ENCODE data around the gene DLG5.

The DLG5 gene

GRCh38 chr10:77807706-77808105, 118.8 kb downstream of the DLG5 start:
- Histone ChIP-seq H3K4me3 (ENCODE audit: insufficient read depth in 1 of 2, low read depth in 1 of 2, low read length in 2 of 2) (no peak overlapping the region), H3K4me2 (ENCODE audit: low read length, poor library complexity, severe bottlenecking) (no peak overlapping the region), H3K23ac (ENCODE audit: low read length in 2 of 2) (no peak overlapping the region), H3K4me1 (ENCODE audit: control insufficient read depth, insufficient read depth, low read depth, low read length) (no peaks in the 10 kb centered on the region), H3K27me3 (ENCODE audit: control insufficient read depth in 1 of 2, insufficient read depth in 1 of 2, low read length in 2 of 2) (no peaks in the 10 kb centered on the region), H4K91ac (ENCODE audit: low read length) (no peak overlapping the region), H2BK120ac (ENCODE audit: low read depth, low read length) (no peak overlapping the region), H3K9ac (ENCODE audit: low read length) (no peak overlapping the region), H2BK5ac (ENCODE audit: low read depth, low read length, poor library complexity, severe bottlenecking) (no peak overlapping the region), H4K8ac (ENCODE audit: low read length) (no peak overlapping the region), H3K14ac (ENCODE audit: low read length in 2 of 2) (no peak overlapping the region), H3K27ac (ENCODE audit: low read length, poor library complexity, severe bottlenecking) (no peak overlapping the region), H3K79me1 (replicated peaks; ENCODE audit: low read length, poor library complexity, severe bottlenecking) (peaks cover 2% of the 10 kb centered on the region), H2BK12ac (ENCODE audit: low read length in 2 of 2) (no peak overlapping the region), H3K9me3 (ENCODE audit: control insufficient read depth, low read length) (no peaks in the 10 kb centered on the region), H3K36me3 (ENCODE audit: control insufficient read depth in 1 of 2, insufficient read depth in 2 of 2, low read depth in 1 of 2, low read length in 2 of 2) (peaks cover 82 to 95% of the 10 kb centered on the region in 2 experiments), H2AFZ (ENCODE audit: low read depth, low read length) (no peak overlapping the region), H2BK15ac (ENCODE audit: low read depth, poor library complexity, severe bottlenecking) (no peak overlapping the region), H2AK5ac (ENCODE audit: low read length, severe bottlenecking) (no peak overlapping the region), H3K18ac (ENCODE audit: low read depth in 1 of 2, low read length in 2 of 2) (no peak overlapping the region), H3K4ac (ENCODE audit: low read depth in 1 of 2, low read length in 2 of 2) (no peak overlapping the region)
- no peak for DNase-seq
- 97% methylated on average over 9 of the region's 9 CpGs for WGBS

GRCh38 chr10:77806511-77807157, 119.9 kb downstream of the DLG5 start:
- no peak for DNase-seq
- no peak overlapping the region for H3K4me3 ChIP-seq (ENCODE audit: insufficient read depth in 1 of 2, low read depth in 1 of 2, low read length in 2 of 2)

GRCh38 chr10:77805676-77806075, 120.9 kb downstream of the DLG5 start:
- Histone ChIP-seq H3K14ac (ENCODE audit: low read length in 2 of 2) (no peak overlapping the region), H2AK5ac (ENCODE audit: low read length, severe bottlenecking) (no peak overlapping the region), H4K8ac (ENCODE audit: low read length) (no peak overlapping the region), H3K36me3 (ENCODE audit: control insufficient read depth in 1 of 2, insufficient read depth in 2 of 2, low read depth in 1 of 2, low read length in 2 of 2) (peaks cover 70 to 82% of the 10 kb centered on the region in 2 experiments), H3K4me1 (ENCODE audit: control insufficient read depth, insufficient read depth, low read depth, low read length) (peaks cover 7% of the 10 kb centered on the region), H2BK120ac (ENCODE audit: low read depth, low read length) (no peak overlapping the region), H3K27ac (ENCODE audit: low read length, poor library complexity, severe bottlenecking) (no peak overlapping the region), H3K27me3 (ENCODE audit: control insufficient read depth in 1 of 2, insufficient read depth in 1 of 2, low read length in 2 of 2) (no peaks in the 10 kb centered on the region), H3K23ac (ENCODE audit: low read length in 2 of 2) (no peak overlapping the region), H3K9ac (ENCODE audit: low read length) (no peak overlapping the region), H2BK15ac (ENCODE audit: low read depth, poor library complexity, severe bottlenecking) (no peak overlapping the region), H3K4ac (ENCODE audit: low read depth in 1 of 2, low read length in 2 of 2) (no peak overlapping the region), H2AFZ (ENCODE audit: low read depth, low read length) (no peak overlapping the region), H3K9me3 (ENCODE audit: control insufficient read depth, low read length) (no peaks in the 10 kb centered on the region), H4K91ac (ENCODE audit: low read length) (no peak overlapping the region), H2BK5ac (ENCODE audit: low read depth, low read length, poor library complexity, severe bottlenecking) (no peak overlapping the region), H3K18ac (ENCODE audit: low read depth in 1 of 2, low read length in 2 of 2) (no peak overlapping the region), H3K79me1 (replicated peaks; ENCODE audit: low read length, poor library complexity, severe bottlenecking) (peaks cover 9% of the 10 kb centered on the region), H3K4me2 (ENCODE audit: low read length, poor library complexity, severe bottlenecking) (no peak overlapping the region), H2BK12ac (ENCODE audit: low read length in 2 of 2) (no peak overlapping the region), H3K4me3 (ENCODE audit: insufficient read depth in 1 of 2, low read depth in 1 of 2, low read length in 2 of 2) (no peak overlapping the region)
- 94% methylated on average over 14 of the region's 14 CpGs for WGBS
- DNase-seq = no peak

More at GRCh38 chr10:77806511-77807157, 119.9 kb downstream of the DLG5 start:
- Histone ChIP-seq H3K27ac (ENCODE audit: low read length, poor library complexity, severe bottlenecking) (no peak overlapping the region), H2AK5ac (ENCODE audit: low read length, severe bottlenecking) (no peak overlapping the region), H2BK120ac (ENCODE audit: low read depth, low read length) (no peak overlapping the region), H3K9ac (ENCODE audit: low read length) (no peak overlapping the region), H4K91ac (ENCODE audit: low read length) (no peak overlapping the region), H3K4me2 (ENCODE audit: low read length, poor library complexity, severe bottlenecking) (no peak overlapping the region), H3K79me1 (replicated peaks; ENCODE audit: low read length, poor library complexity, severe bottlenecking) (peaks cover 6% of the 10 kb centered on the region), H2BK15ac (ENCODE audit: low read depth, poor library complexity, severe bottlenecking) (no peak overlapping the region), H3K14ac (ENCODE audit: low read length in 2 of 2) (no peak overlapping the region), H3K9me3 (ENCODE audit: control insufficient read depth, low read length) (no peaks in the 10 kb centered on the region), H3K4me1 (ENCODE audit: control insufficient read depth, insufficient read depth, low read depth, low read length) (peaks cover 3% of the 10 kb centered on the region), H3K4ac (ENCODE audit: low read depth in 1 of 2, low read length in 2 of 2) (no peak overlapping the region), H2BK5ac (ENCODE audit: low read depth, low read length, poor library complexity, severe bottlenecking) (no peak overlapping the region), H2AFZ (ENCODE audit: low read depth, low read length) (no peak overlapping the region), H3K23ac (ENCODE audit: low read length in 2 of 2) (no peak overlapping the region), H3K18ac (ENCODE audit: low read depth in 1 of 2, low read length in 2 of 2) (no peak overlapping the region), H2BK12ac (ENCODE audit: low read length in 2 of 2) (no peak overlapping the region), H3K36me3 (ENCODE audit: control insufficient read depth in 1 of 2, insufficient read depth in 2 of 2, low read depth in 1 of 2, low read length in 2 of 2) (peaks cover 76 to 90% of the 10 kb centered on the region in 2 experiments), H4K8ac (ENCODE audit: low read length) (no peak overlapping the region), H3K27me3 (ENCODE audit: control insufficient read depth in 1 of 2, insufficient read depth in 1 of 2, low read length in 2 of 2) (no peaks in the 10 kb centered on the region)
- WGBS = 93% methylated on average over 19 of the region's 19 CpGs

GRCh38 chr10:77804371-77804770, 122.2 kb downstream of the DLG5 start:
- no peak overlapping the region for H3K4me2 ChIP-seq (ENCODE audit: low read length, poor library complexity, severe bottlenecking)
- peaks cover 9% of the 10 kb centered on the region for H3K4me1 ChIP-seq (ENCODE audit: control insufficient read depth, insufficient read depth, low read depth, low read length)
- H4K91ac ChIP-seq (ENCODE audit: low read length) = no peak overlapping the region
- peaks cover 10% of the 10 kb centered on the region for H3K79me1 ChIP-seq (replicated peaks; ENCODE audit: low read length, poor library complexity, severe bottlenecking)
- no peak overlapping the region for H3K14ac ChIP-seq (ENCODE audit: low read length in 2 of 2)
- 96% methylated on average over 3 of the region's 3 CpGs for WGBS
- no peak overlapping the region for H2BK15ac ChIP-seq (ENCODE audit: low read depth, poor library complexity, severe bottlenecking)
- H2AFZ ChIP-seq (ENCODE audit: low read depth, low read length) = no peak overlapping the region
- no peaks in the 10 kb centered on the region for H3K27me3 ChIP-seq (ENCODE audit: control insufficient read depth in 1 of 2, insufficient read depth in 1 of 2, low read length in 2 of 2)
- no peak overlapping the region for H3K4me3 ChIP-seq (ENCODE audit: insufficient read depth in 1 of 2, low read depth in 1 of 2, low read length in 2 of 2)
- no peak overlapping the region for H2BK5ac ChIP-seq (ENCODE audit: low read depth, low read length, poor library complexity, severe bottlenecking)
- peaks cover 64 to 78% of the 10 kb centered on the region in 2 experiments for H3K36me3 ChIP-seq (ENCODE audit: control insufficient read depth in 1 of 2, insufficient read depth in 2 of 2, low read depth in 1 of 2, low read length in 2 of 2)
- H3K18ac ChIP-seq (ENCODE audit: low read depth in 1 of 2, low read length in 2 of 2) = no peak overlapping the region
- H3K9ac ChIP-seq (ENCODE audit: low read length) = no peak overlapping the region
- H3K4ac ChIP-seq (ENCODE audit: low read depth in 1 of 2, low read length in 2 of 2) = no peak overlapping the region
- no peak overlapping the region for H4K8ac ChIP-seq (ENCODE audit: low read length)
- no peak overlapping the region for H3K23ac ChIP-seq (ENCODE audit: low read length in 2 of 2)
- no peak overlapping the region for H2AK5ac ChIP-seq (ENCODE audit: low read length, severe bottlenecking)
- DNase-seq = no peak
- no peak overlapping the region for H3K27ac ChIP-seq (ENCODE audit: low read length, poor library complexity, severe bottlenecking)
- H2BK120ac ChIP-seq (ENCODE audit: low read depth, low read length) = no peak overlapping the region
- no peaks in the 10 kb centered on the region for H3K9me3 ChIP-seq (ENCODE audit: control insufficient read depth, low read length)
- no peak overlapping the region for H2BK12ac ChIP-seq (ENCODE audit: low read length in 2 of 2)
